ENCODE results near the gene APBB2. TPM values are rescaled to one million over a fixed set of nuclear protein-coding genes. Genes with fewer than 3 reads are reported as not detected.

The APBB2 gene
- total RNA-seq, 1 experiment from 2014 or later = 46.0 TPM

GRCh38 chr4:40888933-40889332, 325.4 kb downstream of the APBB2 start:
- no peaks in the 10 kb centered on the region for H3K9me2 ChIP-seq (ENCODE audit: insufficient read depth)
- H2AFZ ChIP-seq = no peak overlapping the region
- CTCF ChIA-PET = no interaction called here
- DNase-seq = no peak
- no peaks in the 10 kb centered on the region for H3K4me1 ChIP-seq (replicated peaks; ENCODE audit: insufficient read depth)
- H3K4me2 ChIP-seq = no peak overlapping the region
- no peaks in the 10 kb centered on the region for H3K36me3 ChIP-seq (ENCODE audit: low read depth)
- H3K27me3 ChIP-seq (ENCODE audit: insufficient read depth, low read depth) = no peaks in the 10 kb centered on the region
- H3K4me3 ChIP-seq = no peak overlapping the region
- no peaks in the 10 kb centered on the region for H3K79me2 ChIP-seq (ENCODE audit: low read depth)
- no TSS peak for BruUV-seq (replicated peaks)
- intact Hi-C loops (cut with micrococcal nuclease; ENCODE audit: unreplicated experiment) = no loop called here
- no peaks in the 10 kb centered on the region for H3K9me3 ChIP-seq (ENCODE audit: insufficient read depth, low read depth)
- H3F3A ChIP-seq (ENCODE audit: insufficient read depth, low read depth) = no peaks in the 10 kb centered on the region
- POLR2A ChIA-PET (ENCODE audit: unreplicated experiment) = no interaction called here
- no peaks in the 10 kb centered on the region for H4K20me1 ChIP-seq (ENCODE audit: insufficient read depth)
- H3K27ac ChIP-seq = no peak overlapping the region
- TF ChIP-seq EZH2 (IDR thresholded peaks at IDR 0.05; ENCODE audit: low read depth) = no peak

- H3K4me3 ChIP-seq = no peak overlapping the region
- no peaks in the 10 kb centered on the region for H3F3A ChIP-seq (ENCODE audit: insufficient read depth, low read depth)
- no peaks in the 10 kb centered on the region for H3K79me2 ChIP-seq (ENCODE audit: low read depth)
- no peaks in the 10 kb centered on the region for H3K4me1 ChIP-seq (replicated peaks; ENCODE audit: insufficient read depth)
- H3K9me3 ChIP-seq (ENCODE audit: insufficient read depth, low read depth) = no peaks in the 10 kb centered on the region
- H3K36me3 ChIP-seq (ENCODE audit: low read depth) = no peaks in the 10 kb centered on the region
- TF ChIP-seq EZH2 (IDR thresholded peaks at IDR 0.05; ENCODE audit: low read depth) (no peak), CTCF (conservative IDR thresholded peaks at IDR 0.05) (no peak)
- no TSS peak for BruUV-seq (replicated peaks)
- POLR2A ChIA-PET (ENCODE audit: unreplicated experiment) = no interaction called here
- intact Hi-C loops (cut with micrococcal nuclease; ENCODE audit: unreplicated experiment) = no loop called here
- no peak overlapping the region for H3K27ac ChIP-seq
- H4K20me1 ChIP-seq (ENCODE audit: insufficient read depth) = no peaks in the 10 kb centered on the region
- H3K27me3 ChIP-seq (ENCODE audit: insufficient read depth, low read depth) = no peaks in the 10 kb centered on the region
- no peak overlapping the region for H3K4me2 ChIP-seq
- CTCF ChIA-PET = interaction anchor here (1.7 kb wide), 1 partner anchor 10 kb away, joined by 4 read pairs; no protein-coding TSS in a partner anchor
- no peaks in the 10 kb centered on the region for H3K9me2 ChIP-seq (ENCODE audit: insufficient read depth)
- no peak overlapping the region for H2AFZ ChIP-seq
- DNase-seq = no peak
Observed at GRCh38 chr4:40887764-40888131, 326.6 kb downstream of the APBB2 start.

GRCh38 chr4:40886931-40887763, 327.2 kb downstream of the APBB2 start:
- no peak for DNase-seq
- no peaks in the 10 kb centered on the region for H3K9me3 ChIP-seq (ENCODE audit: insufficient read depth, low read depth)
- ChIA-PET CTCF (interaction anchor here (1.7 kb wide), 1 partner anchor 10 kb away, joined by 4 read pairs; no protein-coding TSS in a partner anchor), POLR2A (ENCODE audit: unreplicated experiment) (no interaction called here)
- H3K4me2 ChIP-seq = no peak overlapping the region
- H3K27ac ChIP-seq = no peak overlapping the region
- no TSS peak for BruUV-seq (replicated peaks)
- H3K36me3 ChIP-seq (ENCODE audit: low read depth) = no peaks in the 10 kb centered on the region
- H3K27me3 ChIP-seq (ENCODE audit: insufficient read depth, low read depth) = no peaks in the 10 kb centered on the region
- no peaks in the 10 kb centered on the region for H3K79me2 ChIP-seq (ENCODE audit: low read depth)
- intact Hi-C loops (cut with micrococcal nuclease; ENCODE audit: unreplicated experiment) = no loop called here
- H3K9me2 ChIP-seq (ENCODE audit: insufficient read depth) = no peaks in the 10 kb centered on the region
- no peak overlapping the region for H3K4me3 ChIP-seq
- H4K20me1 ChIP-seq (ENCODE audit: insufficient read depth) = no peaks in the 10 kb centered on the region
- no peaks in the 10 kb centered on the region for H3F3A ChIP-seq (ENCODE audit: insufficient read depth, low read depth)
- no peaks in the 10 kb centered on the region for H3K4me1 ChIP-seq (replicated peaks; ENCODE audit: insufficient read depth)
- TF ChIP-seq CTCF (conservative IDR thresholded peaks at IDR 0.05) (no peak), EZH2 (IDR thresholded peaks at IDR 0.05; ENCODE audit: low read depth) (no peak)
- H2AFZ ChIP-seq = no peak overlapping the region
